PFSK-1 (cell line): ENCODE results near the gene PPP2R1B.

Experiments used
- FOXP2 ChIP-seq: optimal IDR thresholded peaks from 2 replicates; pipeline ENCODE3; 2011; ENCODE audit warnings: borderline replicate concordance, control low read depth, inconsistent platforms; ENCODE audit not compliant: insufficient read depth; ENCODE audit errors: extremely low read length, extremely low read depth
- POLR2AphosphoS5 ChIP-seq: IDR thresholded peaks from 2 replicates; pipeline ENCODE4 v1.6.1; 2012; ENCODE audit warnings: low read depth, mild to moderate bottlenecking, control low read depth, low read length, moderate library complexity
- SIN3A ChIP-seq: IDR thresholded peaks from 2 replicates; pipeline ENCODE4 v1.6.1; 2012; ENCODE audit warnings: mild to moderate bottlenecking, low read length, moderate library complexity, borderline replicate concordance; ENCODE audit not compliant: insufficient read depth
- TAF1 ChIP-seq: IDR thresholded peaks from 2 replicates; pipeline ENCODE4 v1.6.1; 2012; ENCODE audit warnings: low read length, control low read depth, borderline replicate concordance; ENCODE audit not compliant: insufficient read depth
- TF ChIP-seq, protein P1 (sequence below), 2 experiments: IDR thresholded peaks; 2 replicates each; pipeline versions ENCODE4 v1.6.1 to v1.8.0; 2011 to 2012; ENCODE audit warnings: low read depth in 2 of 2, low read length in 2 of 2, control low read depth in 1 of 2, inconsistent platforms in 1 of 2, mild to moderate bottlenecking in 1 of 2, moderate library complexity in 1 of 2; ENCODE audit not compliant: insufficient read depth in 1 of 2

PPP2R1B gene

GRCh38 chr11:111730871-111731591, 35.2 kb downstream of the PPP2R1B start:
- TF ChIP-seq, protein P1, sequence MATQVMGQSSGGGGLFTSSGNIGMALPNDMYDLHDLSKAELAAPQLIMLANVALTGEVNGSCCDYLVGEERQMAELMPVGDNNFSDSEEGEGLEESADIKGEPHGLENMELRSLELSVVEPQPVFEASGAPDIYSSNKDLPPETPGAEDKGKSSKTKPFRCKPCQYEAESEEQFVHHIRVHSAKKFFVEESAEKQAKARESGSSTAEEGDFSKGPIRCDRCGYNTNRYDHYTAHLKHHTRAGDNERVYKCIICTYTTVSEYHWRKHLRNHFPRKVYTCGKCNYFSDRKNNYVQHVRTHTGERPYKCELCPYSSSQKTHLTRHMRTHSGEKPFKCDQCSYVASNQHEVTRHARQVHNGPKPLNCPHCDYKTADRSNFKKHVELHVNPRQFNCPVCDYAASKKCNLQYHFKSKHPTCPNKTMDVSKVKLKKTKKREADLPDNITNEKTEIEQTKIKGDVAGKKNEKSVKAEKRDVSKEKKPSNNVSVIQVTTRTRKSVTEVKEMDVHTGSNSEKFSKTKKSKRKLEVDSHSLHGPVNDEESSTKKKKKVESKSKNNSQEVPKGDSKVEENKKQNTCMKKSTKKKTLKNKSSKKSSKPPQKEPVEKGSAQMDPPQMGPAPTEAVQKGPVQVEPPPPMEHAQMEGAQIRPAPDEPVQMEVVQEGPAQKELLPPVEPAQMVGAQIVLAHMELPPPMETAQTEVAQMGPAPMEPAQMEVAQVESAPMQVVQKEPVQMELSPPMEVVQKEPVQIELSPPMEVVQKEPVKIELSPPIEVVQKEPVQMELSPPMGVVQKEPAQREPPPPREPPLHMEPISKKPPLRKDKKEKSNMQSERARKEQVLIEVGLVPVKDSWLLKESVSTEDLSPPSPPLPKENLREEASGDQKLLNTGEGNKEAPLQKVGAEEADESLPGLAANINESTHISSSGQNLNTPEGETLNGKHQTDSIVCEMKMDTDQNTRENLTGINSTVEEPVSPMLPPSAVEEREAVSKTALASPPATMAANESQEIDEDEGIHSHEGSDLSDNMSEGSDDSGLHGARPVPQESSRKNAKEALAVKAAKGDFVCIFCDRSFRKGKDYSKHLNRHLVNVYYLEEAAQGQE (IDR thresholded peaks at IDR 0.05; ENCODE audit: insufficient read depth in 1 of 2, low read depth in 2 of 2, low read length in 2 of 2): no peak
- TF ChIP-seq SIN3A (no peak), POLR2AphosphoS5 (no peak; the same call in 1 of the 2 replicates), TAF1 (no peak)

GRCh38 chr11:111729831-111730311, 36.3 kb downstream of the PPP2R1B start:
- TF ChIP-seq FOXP2: no peak
- TF ChIP-seq TAF1: no peak
- TF ChIP-seq SIN3A: no peak
- TF ChIP-seq, protein P1 (IDR thresholded peaks at IDR 0.05; ENCODE audit: insufficient read depth in 1 of 2, low read depth in 2 of 2, low read length in 2 of 2): no peak
- TF ChIP-seq POLR2AphosphoS5: no peak

DNA sequence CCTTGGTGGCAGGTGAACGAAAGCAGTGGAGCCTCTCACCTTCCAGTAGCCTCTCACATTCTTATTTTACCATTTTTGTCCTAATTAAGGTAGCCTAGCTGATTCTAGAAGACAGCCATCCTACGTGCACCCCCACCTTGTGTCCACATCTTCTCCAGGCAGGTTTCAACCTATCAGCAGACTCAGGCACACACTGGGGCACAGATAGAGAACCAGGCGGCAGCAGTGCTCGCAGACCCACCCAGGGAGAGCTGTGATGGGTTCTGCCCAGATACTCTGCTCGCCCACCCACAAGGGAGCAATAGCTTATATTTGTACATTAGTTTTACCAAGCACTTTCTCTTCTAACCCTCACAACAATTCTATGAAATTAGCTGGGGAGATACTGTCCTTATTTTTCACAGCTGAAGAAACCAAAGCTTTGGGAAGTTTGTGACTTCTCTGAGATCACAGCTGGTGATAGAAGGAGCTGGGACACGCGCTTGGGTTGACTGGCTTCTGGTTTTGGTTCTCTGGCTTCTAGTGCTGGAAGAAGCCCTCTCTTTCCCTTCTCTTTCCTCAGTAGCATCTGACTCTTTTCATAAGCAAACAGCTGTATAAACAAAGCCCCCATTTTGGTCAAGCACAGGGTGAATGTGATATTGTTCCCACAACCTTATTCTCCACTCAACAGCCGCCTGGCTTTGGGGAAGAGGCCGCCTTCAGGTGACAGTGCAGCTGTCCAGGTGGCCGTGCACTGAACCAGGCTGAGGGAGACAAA, 36.9 kb downstream of the PPP2R1B start:
- TF ChIP-seq FOXP2 (no peak), SIN3A (no peak), POLR2AphosphoS5 (no peak), TAF1 (no peak)
- TF ChIP-seq, protein P1 (IDR thresholded peaks at IDR 0.05; ENCODE audit: insufficient read depth in 1 of 2, low read depth in 2 of 2, low read length in 2 of 2): no peak

- TF ChIP-seq FOXP2 (no peak), TAF1 (no peak), SIN3A (no peak)
- TF ChIP-seq, protein P1 (IDR thresholded peaks at IDR 0.05; ENCODE audit: insufficient read depth in 1 of 2, low read depth in 2 of 2, low read length in 2 of 2): no peak
Measured at GRCh38 chr11:111727431-111727830, 38.8 kb downstream of the PPP2R1B start.

DNA sequence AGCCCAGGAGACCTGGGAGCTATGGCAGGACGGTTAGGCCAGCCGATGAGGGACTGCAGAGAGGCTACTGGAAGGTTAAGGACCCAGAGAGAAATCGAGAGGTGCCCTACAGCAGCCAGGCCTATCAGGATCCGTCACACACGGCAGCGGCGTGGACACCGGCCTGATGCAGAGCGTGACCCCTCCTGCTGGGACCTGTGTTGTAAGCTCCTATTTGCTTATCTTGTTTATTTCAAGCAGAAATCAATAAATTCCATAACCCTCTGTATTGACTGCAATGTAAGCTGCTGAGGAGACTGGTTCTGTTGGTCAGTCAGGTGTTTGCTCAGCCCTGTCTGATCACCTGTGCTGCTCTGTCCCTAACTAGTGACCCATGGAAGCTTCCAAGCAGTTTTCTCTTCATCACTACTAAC, 39.9 kb downstream of the PPP2R1B start:
- no peak for TF ChIP-seq POLR2AphosphoS5
- no peak for TF ChIP-seq TAF1
- TF ChIP-seq FOXP2: no peak
- no peak for TF ChIP-seq SIN3A
- TF ChIP-seq, protein P1 (IDR thresholded peaks at IDR 0.05; ENCODE audit: insufficient read depth in 1 of 2, low read depth in 2 of 2, low read length in 2 of 2): no peak
